CD14-positive monocyte (primary cell): ENCODE data around the gene CEMP1. TPM values are rescaled to one million over a fixed set of nuclear protein-coding genes. Genes with fewer than 3 reads are reported as not detected.
"Not testable (repeated sequence)": the region's sequence is repeated elsewhere in the genome, so short reads cannot be mapped to it uniquely, and the experiment has no call there.

Experiments used
- DNase-seq, 3 donors: peaks; one replicate each; pipeline ENCODE4 v3.0.0-alpha.2; 2011 to 2022
- H2AFZ ChIP-seq: 2 replicates; pipeline ENCODE4 v1.6.0; 2012; ENCODE audit warnings: mild to moderate bottlenecking, low read depth, low read length, inconsistent platforms; ENCODE audit not compliant: insufficient read depth, poor library complexity, severe bottlenecking
- H3K27ac ChIP-seq, 2 donors: 1 replicate in 1 of 2; 2 replicates in 1 of 2; pipeline ENCODE4 v1.5.1; 2012 to 2013; ENCODE audit warnings: low read length in 2 of 2, control low read depth in 1 of 2, inconsistent platforms in 1 of 2, low read depth in 1 of 2, mild to moderate bottlenecking in 1 of 2
- H3K27me3 ChIP-seq, 2 donors: one replicate each; pipeline versions ENCODE4 v1.6.0 to v1.6.1; 2011 to 2013; ENCODE audit warnings: low read length in 2 of 2; ENCODE audit not compliant: control insufficient read depth in 2 of 2, insufficient read depth in 2 of 2
- H3K36me3 ChIP-seq, 2 donors: replicated peaks in 1 of 2; 1 replicate in 1 of 2; 2 replicates in 1 of 2; pipeline versions ENCODE4 v1.5.1 to v1.6.1; 2012 to 2013; ENCODE audit warnings: low read length in 2 of 2, control low read depth in 1 of 2, inconsistent platforms in 1 of 2, mild to moderate bottlenecking in 1 of 2; ENCODE audit not compliant: insufficient read depth in 2 of 2, control insufficient read depth in 1 of 2
- H3K4me1 ChIP-seq, 2 donors: 1 replicate in 1 of 2; 2 replicates in 1 of 2; pipeline versions ENCODE4 v1.5.1 to v1.6.1; 2012 to 2013; ENCODE audit warnings: low read length in 2 of 2, control low read depth in 1 of 2, inconsistent platforms in 1 of 2, mild to moderate bottlenecking in 1 of 2, moderate library complexity in 1 of 2; ENCODE audit not compliant: insufficient read depth in 2 of 2, control insufficient read depth in 1 of 2
- H3K4me2 ChIP-seq: replicated peaks from 2 replicates; pipeline ENCODE3; 2012; ENCODE audit warnings: low read length, moderate library complexity, mild to moderate bottlenecking; ENCODE audit not compliant: poor library complexity, severe bottlenecking; ENCODE audit errors: extremely low read depth
- H3K4me3 ChIP-seq, 3 experiments: fragments of 200-600 bp in 1 of 3; sonication (generic) in 1 of 3; replicated peaks in 1 of 3; 1 replicate in 2 of 3; 2 replicates in 1 of 3; pipeline ENCODE4 v1.5.1; 2011 to 2013; ENCODE audit warnings: low read length in 3 of 3, mild to moderate bottlenecking in 3 of 3, control low read depth in 2 of 3, low read depth in 2 of 3, inconsistent platforms in 1 of 3, moderate library complexity in 1 of 3
- H3K79me2 ChIP-seq: 2 replicates; pipeline ENCODE4 v1.6.0; 2012; ENCODE audit warnings: mild to moderate bottlenecking, control low read depth, inconsistent platforms, low read length, moderate library complexity; ENCODE audit not compliant: insufficient read depth
- H3K9ac ChIP-seq: 2 replicates; pipeline ENCODE4 v1.6.0; 2017; ENCODE audit warnings: low read length, mild to moderate bottlenecking; ENCODE audit not compliant: insufficient read depth, poor library complexity, severe bottlenecking
- H3K9me3 ChIP-seq, 2 donors: replicated peaks in 1 of 2; 1 replicate in 1 of 2; 2 replicates in 1 of 2; pipeline versions ENCODE4 v1.5.1 to v1.6.1; 2012 to 2013; ENCODE audit warnings: low read length in 2 of 2, control low read depth in 1 of 2; ENCODE audit not compliant: control insufficient read depth in 1 of 2, insufficient read depth in 1 of 2
- H4K20me1 ChIP-seq: 2 replicates; pipeline ENCODE4 v1.6.0; 2012; ENCODE audit warnings: mild to moderate bottlenecking, low read length, control low read depth, moderate library complexity; ENCODE audit not compliant: insufficient read depth
- H3K27ac Mint-ChIP-seq, 7 donors: one replicate each; pipeline ENCODE4 v1.8.0; 2020; ENCODE audit warnings: mild to moderate bottlenecking in 7 of 7, mixed read lengths in 7 of 7, moderate library complexity in 6 of 7, inconsistent platforms in 2 of 7
- H3K27me3 Mint-ChIP-seq, 3 donors: one replicate each; pipeline ENCODE4 v1.8.0; 2021 to 2022; ENCODE audit warnings: low read depth in 3 of 3, mild to moderate bottlenecking in 3 of 3, mixed read lengths in 3 of 3, moderate library complexity in 3 of 3, inconsistent platforms in 1 of 3
- H3K36me3 Mint-ChIP-seq, 2 donors: one replicate each; pipeline ENCODE4 v1.8.0; 2020; ENCODE audit warnings: mixed read lengths in 2 of 2, inconsistent platforms in 1 of 2, mild to moderate bottlenecking in 1 of 2
- H3K4me1 Mint-ChIP-seq: one replicate; pipeline ENCODE4 v1.8.0; 2020; ENCODE audit warnings: mild to moderate bottlenecking, mixed read lengths
- H3K4me3 Mint-ChIP-seq, 2 donors: one replicate each; pipeline ENCODE4 v1.8.0; 2020; ENCODE audit warnings: mild to moderate bottlenecking in 2 of 2, mixed read lengths in 2 of 2, moderate library complexity in 1 of 2
- H3K9me3 Mint-ChIP-seq, 7 donors: one replicate each; pipeline ENCODE4 v1.8.0; 2020 to 2022; ENCODE audit warnings: mixed read lengths in 7 of 7, mild to moderate bottlenecking in 6 of 7, moderate library complexity in 6 of 7, inconsistent platforms in 2 of 7
- CTCF ChIP-seq: fragments of 200-600 bp; IDR thresholded peaks from one replicate; pipeline ENCODE4 v1.8.0; 2022; ENCODE audit warnings: antibody characterized with exemption, mild to moderate bottlenecking
- WGBS: methylation state at CpG from one replicate; pipeline ENCODE4 v1.1.5; 2013; ENCODE audit warnings: missing lambda C conversion rate; ENCODE audit not compliant: insufficient coverage; 5-methylcytosine and 5-hydroxymethylcytosine counted together
- intact Hi-C, 2 donors: fragments of 100-400 bp; cut with micrococcal nuclease; formaldehyde crosslinking; loops; one replicate each; pipeline versions ENCODE4 v1.15.0 to v1.15.1; 2023
- polyA plus RNA-seq, 3 donors: library from polyadenylated mRNA; depleted of rRNA in 1 of 3; unstranded in 2 of 3; stranded (reverse) in 1 of 3; fragments of 300-500 nt in 2 of 3; fragments of >200 nt in 1 of 3; fragmentation: Illumina TruSeq in 2 of 3; gene quantifications; 1 replicate in 2 of 3; 2 replicates in 1 of 3; pipeline ENCODE4 v1.2.3, GENCODE V29; 2012 to 2021

Gene CEMP1
- polyA plus RNA-seq, 3 donors: 0.12 to 0.56 TPM; not detected in 1

DNA sequence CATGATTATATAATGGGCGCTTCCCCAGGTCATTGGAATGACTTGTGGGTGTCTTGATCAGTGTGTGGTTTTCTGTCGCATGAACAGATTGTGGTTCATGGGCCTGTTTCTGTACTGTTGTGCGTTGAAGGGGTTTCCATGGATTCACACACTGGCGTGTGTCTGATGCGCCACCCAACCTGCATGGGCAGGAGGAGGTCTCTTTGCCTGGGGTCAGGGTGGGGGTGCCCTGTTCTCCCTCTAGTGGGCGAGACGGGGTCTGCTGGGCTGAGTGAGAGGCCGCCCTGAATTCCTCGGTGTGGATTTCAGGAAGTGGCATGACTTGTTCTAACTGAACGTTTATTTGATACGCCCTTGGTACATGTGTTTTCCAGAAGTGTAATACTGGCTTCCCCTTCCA lies 48.9 kb upstream of the CEMP1 start:
- H3K36me3 Mint-ChIP-seq, H3K9ac ChIP-seq, H4K20me1 ChIP-seq, intact Hi-C loops, H3K79me2 ChIP-seq, H3K9me3 Mint-ChIP-seq, H3K4me1 ChIP-seq, H3K27ac ChIP-seq, H3K4me2 ChIP-seq, H3K4me3 Mint-ChIP-seq, H3K4me1 Mint-ChIP-seq, H3K27me3 Mint-ChIP-seq, H3K4me3 ChIP-seq, H3K9me3 ChIP-seq, H3K36me3 ChIP-seq, H2AFZ ChIP-seq, H3K27me3 ChIP-seq: not testable (repeated sequence)
- peak; percentile 13 for TF ChIP-seq CTCF
- peak overlapping the region in 1 of 7 donors; percentile 50 for H3K27ac Mint-ChIP-seq
- no CpG with 5 or more reads among the region's 11 CpGs for WGBS
- peak in 2 of 3 donors; percentile 13 to 41 for DNase-seq

- H4K20me1 ChIP-seq, H3K4me1 ChIP-seq, H3K79me2 ChIP-seq, DNase-seq, H3K9me3 Mint-ChIP-seq, H3K4me1 Mint-ChIP-seq, H3K27me3 ChIP-seq, H3K4me3 Mint-ChIP-seq, H3K27ac ChIP-seq, H3K4me2 ChIP-seq, H3K9ac ChIP-seq, H3K36me3 ChIP-seq, H3K27ac Mint-ChIP-seq, H3K4me3 ChIP-seq, intact Hi-C loops, H3K9me3 ChIP-seq, H3K36me3 Mint-ChIP-seq, H3K27me3 Mint-ChIP-seq, H2AFZ ChIP-seq: not testable (repeated sequence)
- WGBS: no CpG with 5 or more reads among the region's 12 CpGs
Measured at GRCh38 chr16:2578905-2579304, 47.7 kb upstream of the CEMP1 start.

- H3K9me3 ChIP-seq, H3K27ac ChIP-seq, H3K4me1 ChIP-seq, H3K27me3 ChIP-seq, H4K20me1 ChIP-seq, H3K4me3 Mint-ChIP-seq, H3K4me1 Mint-ChIP-seq, H3K36me3 ChIP-seq, intact Hi-C loops, H3K27me3 Mint-ChIP-seq, H3K9me3 Mint-ChIP-seq, H3K4me3 ChIP-seq, H3K79me2 ChIP-seq, H3K27ac Mint-ChIP-seq, DNase-seq, H3K36me3 Mint-ChIP-seq, H3K9ac ChIP-seq, H2AFZ ChIP-seq, H3K4me2 ChIP-seq: not testable (repeated sequence)
- WGBS: no CpG with 5 or more reads among the region's 26 CpGs
Measured at GRCh38 chr16:2577044-2577443, 45.8 kb upstream of the CEMP1 start.

DNA sequence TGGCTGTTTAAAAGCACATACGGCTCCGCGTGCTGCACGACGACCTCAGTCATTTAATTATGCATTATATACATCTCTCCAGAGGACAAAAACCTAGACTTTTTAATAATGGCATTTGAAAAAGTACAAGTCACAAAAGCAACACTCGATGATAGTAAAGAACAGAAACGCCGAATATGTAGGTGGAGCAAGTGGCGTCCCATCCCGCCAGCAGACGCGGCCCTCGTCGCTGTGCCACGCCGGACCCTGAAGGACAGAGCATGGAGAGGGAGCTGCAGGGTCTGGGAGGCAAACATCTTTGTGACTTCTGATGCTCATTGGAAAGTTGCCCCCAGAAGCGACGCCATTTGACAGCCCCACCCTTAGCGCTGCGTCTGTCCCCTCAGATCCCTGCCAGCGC lies 44.6 kb upstream of the CEMP1 start:
- H4K20me1 ChIP-seq, DNase-seq, H3K27ac ChIP-seq, H3K9ac ChIP-seq, H3K9me3 ChIP-seq, H3K27me3 ChIP-seq, H3K4me1 ChIP-seq, H3K27ac Mint-ChIP-seq, H3K4me2 ChIP-seq, H3K4me1 Mint-ChIP-seq, H3K4me3 Mint-ChIP-seq, H3K27me3 Mint-ChIP-seq, H3K4me3 ChIP-seq, H3K36me3 ChIP-seq, H3K79me2 ChIP-seq, intact Hi-C loops, H2AFZ ChIP-seq, H3K9me3 Mint-ChIP-seq, H3K36me3 Mint-ChIP-seq: not testable (repeated sequence)
- no CpG with 5 or more reads among the region's 21 CpGs for WGBS
